Colonic mucosa (tissue), 4 donors: ENCODE data around the gene CAV1. TPM values are rescaled to one million over a fixed set of nuclear protein-coding genes. Genes with fewer than 3 reads are reported as not detected.

Experiments used
- DNase-seq: peaks from one replicate; pipeline ENCODE4 v3.0.0-alpha.2; 2020
- H3K27ac ChIP-seq: fragments of 200-600 bp; one replicate; pipeline ENCODE4 v1.8.0; 2021
- H3K27me3 ChIP-seq: fragments of 200-600 bp; one replicate; pipeline ENCODE4 v1.8.0; 2021
- H3K36me3 ChIP-seq: fragments of 200-600 bp; one replicate; pipeline ENCODE4 v1.8.0; 2021
- H3K4me1 ChIP-seq: fragments of 200-600 bp; one replicate; pipeline ENCODE4 v1.8.0; 2021; ENCODE audit warnings: mild to moderate bottlenecking
- H3K4me3 ChIP-seq: fragments of 200-600 bp; one replicate; pipeline ENCODE4 v1.8.0; 2021
- H3K9ac ChIP-seq, 2 donors: one replicate each; pipeline ENCODE4 v1.7.0; 2013; ENCODE audit warnings: control low read depth in 2 of 2, low read depth in 2 of 2, low read length in 2 of 2
- H3K9me3 ChIP-seq: fragments of 200-600 bp; one replicate; pipeline ENCODE4 v1.8.0; 2021
- CTCF ChIP-seq: fragments of 200-600 bp; IDR thresholded peaks from one replicate; pipeline ENCODE4 v1.8.0; 2022; ENCODE audit warnings: antibody characterized with exemption, mild to moderate bottlenecking
- intact Hi-C: fragments of 100-400 bp; cut with DNase I; formaldehyde crosslinking; loops from one replicate; pipeline ENCODE4 v1.14.1; 2022
- total RNA-seq, 2 donors: library from RNA; stranded (reverse); fragmentation: NEBNext Ultra II Directional in 1 of 2; extraction: Animal tissue kit (Norgen Biotek cat#: 25700) in 1 of 2; gene quantifications; one replicate each; pipeline ENCODE4 v1.2.1, GENCODE V29; 2021
- donor health status: healthy.
- donor health status: DM: no; HTN: no; CAD: no.
- donor health status: DM: no; HTN: no; CAD: no.

The CAV1 gene
- total RNA-seq, 2 donors from 2014 or later, result 16.1 to 87.0 TPM

- H3K27ac ChIP-seq, result no peak overlapping the region
- H3K4me3 ChIP-seq, result no peak overlapping the region
- H3K36me3 ChIP-seq, result no peaks in the 10 kb centered on the region
- H3K27me3 ChIP-seq, result no peaks in the 10 kb centered on the region
- no peak overlapping the region for H3K9ac ChIP-seq
- TF ChIP-seq CTCF, result no peak
- intact Hi-C loops, result no loop called here
- no peak for DNase-seq
- H3K9me3 ChIP-seq, result no peaks in the 10 kb centered on the region
- no peaks in the 10 kb centered on the region for H3K4me1 ChIP-seq
Measured at GRCh38 chr7:116494472-116494871, 30.4 kb upstream of the CAV1 start.

- H3K27ac ChIP-seq, result no peak overlapping the region
- no peak overlapping the region for H3K9ac ChIP-seq
- intact Hi-C loops, result no loop called here
Measured at GRCh38 chr7:116495736-116496135, 29.1 kb upstream of the CAV1 start.

GRCh38 chr7:116496653-116497052 is 28.2 kb upstream of the CAV1 start:
- Histone ChIP-seq H3K9me3 (no peaks in the 10 kb centered on the region), H3K4me3 (no peak overlapping the region), H3K27me3 (no peaks in the 10 kb centered on the region), H3K9ac (no peak overlapping the region), H3K27ac (no peak overlapping the region), H3K4me1 (peaks cover 2% of the 10 kb centered on the region), H3K36me3 (no peaks in the 10 kb centered on the region)
- no peak for DNase-seq
- TF ChIP-seq CTCF, result no peak
- intact Hi-C loops, result no loop called here

More at GRCh38 chr7:116495736-116496135, 29.1 kb upstream of the CAV1 start:
- Histone ChIP-seq H3K4me1 (peaks cover under 1% of the 10 kb centered on the region), H3K9me3 (no peaks in the 10 kb centered on the region), H3K27me3 (no peaks in the 10 kb centered on the region), H3K36me3 (no peaks in the 10 kb centered on the region), H3K4me3 (no peak overlapping the region)
- no peak for TF ChIP-seq CTCF
- DNase-seq, result no peak

GRCh38 chr7:116497708-116498107 is 27.1 kb upstream of the CAV1 start:
- Histone ChIP-seq H3K27ac (no peak overlapping the region), H3K36me3 (no peaks in the 10 kb centered on the region), H3K4me3 (no peak overlapping the region), H3K27me3 (no peaks in the 10 kb centered on the region), H3K9ac (no peak overlapping the region), H3K4me1 (peaks cover 2% of the 10 kb centered on the region), H3K9me3 (no peaks in the 10 kb centered on the region)
- intact Hi-C loops, result no loop called here
- TF ChIP-seq CTCF, result no peak
- DNase-seq, result no peak

GRCh38 chr7:116499168-116500077 is 25.4 kb upstream of the CAV1 start, which contains the start of gene CAV2:
Gene CAV2 (plus strand): TSS chr7:116499738. CDS start chr7:116499782, 44 bp downstream.
- Histone ChIP-seq H3K27ac (peak within 1 kb of the TSS; percentile 70), H3K4me3 (peak within 1 kb of the TSS; percentile 66), H3K4me1 (peaks cover 2% of the 10 kb centered on the region), H3K27me3 (no peaks in the 10 kb centered on the region), H3K36me3 (no peaks in the 10 kb centered on the region), H3K9me3 (no peaks in the 10 kb centered on the region), H3K9ac (peak within 1 kb of the TSS; percentile 65 to 81)
- no peak for TF ChIP-seq CTCF
- DNase-seq, result peak; percentile 61
- intact Hi-C loops, result no loop called here
